SK-N-MC (cell line): ENCODE results near the gene HNRNPC.

Experiments used
- EZH2 ChIP-seq: fragments of 200-600 bp; sonication (generic); IDR thresholded peaks from one replicate; pipeline ENCODE4 v1.6.1; 2017; ENCODE audit warnings: antibody characterized with exemption
- FOXP2 ChIP-seq: optimal IDR thresholded peaks from 2 replicates; pipeline ENCODE3; 2011; ENCODE audit warnings: mild to moderate bottlenecking, moderate library complexity; ENCODE audit not compliant: insufficient read depth; ENCODE audit errors: extremely low read length, control extremely low read depth
- POLR2AphosphoS5 ChIP-seq: IDR thresholded peaks from 2 replicates; pipeline ENCODE4 v1.6.1; 2012; ENCODE audit warnings: mild to moderate bottlenecking, low read depth, low read length, borderline replicate concordance

DNA sequence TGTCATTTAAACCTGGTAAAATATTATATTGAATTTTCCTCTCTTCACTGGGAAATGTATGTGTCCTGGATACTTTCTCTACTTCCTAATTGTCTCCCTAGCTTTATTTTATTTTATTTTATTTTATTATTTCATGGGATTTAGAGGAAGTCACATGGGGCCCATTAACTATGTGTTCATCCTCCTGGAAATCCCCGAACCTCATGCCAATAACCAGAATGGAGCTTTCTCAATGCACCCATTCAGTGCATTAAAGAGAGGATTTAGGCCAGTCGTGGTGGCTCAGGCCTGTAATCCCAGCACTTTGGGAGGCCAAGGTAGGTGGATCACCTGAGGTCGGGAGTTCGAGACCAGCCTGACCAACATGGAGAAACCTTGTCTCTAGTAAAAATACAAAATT is 9.4 kb upstream of the HNRNPC start:
- TF ChIP-seq POLR2AphosphoS5 (no peak), EZH2 (no peak), FOXP2 (no peak)
